ENCODE measurements around the gene UBA5. TPM values are rescaled to one million over a fixed set of nuclear protein-coding genes. Genes with fewer than 3 reads are reported as not detected.
A peak's percentile ranks its signal among the peaks of the same experiment; 100 is the strongest.

UBA5 gene
- total and polyA plus RNA-seq, 5 donors from 2014 or later = 20.7 to 34.4 (median 28.8) TPM

- Mint-ChIP-seq H3K9me3 (no peaks in the 10 kb centered on the region), H3K27ac (peak overlapping the region in 1 of 3 donors; percentile 46), H3K4me3 (no peak overlapping the region), H3K4me1 (peaks cover 0 to 15% (median 2%) of the 10 kb centered on the region in 4 donors), H3K27me3 (no peaks in the 10 kb centered on the region), H3K36me3 (peaks cover 32% of the 10 kb centered on the region)
- H3K27me3 ChIP-seq (ENCODE audit: control insufficient read depth, insufficient read depth, low read length) = no peaks in the 10 kb centered on the region
- H3K4me1 ChIP-seq (ENCODE audit: control insufficient read depth, insufficient read depth, low read length, poor library complexity, severe bottlenecking) = no peaks in the 10 kb centered on the region
- peaks cover 90% of the 10 kb centered on the region for H3K36me3 ChIP-seq (ENCODE audit: control insufficient read depth, insufficient read depth, low read length)
- no peak overlapping the region for H3K4me3 ChIP-seq (ENCODE audit: low read depth, low read length)
- ATAC-seq (ENCODE audit: low read depth in 2 of 2) (no peak), DNase-seq (no peak)
- H3K9me3 ChIP-seq (ENCODE audit: control insufficient read depth in 2 of 2, low read length in 2 of 2) = no peaks in the 10 kb centered on the region
- no peak overlapping the region for H3K27ac ChIP-seq (ENCODE audit: insufficient read depth, low read length, poor library complexity, severe bottlenecking)
Observed at GRCh38 chr3:132694991-132695390, 34.9 kb downstream of the UBA5 start.

DNA sequence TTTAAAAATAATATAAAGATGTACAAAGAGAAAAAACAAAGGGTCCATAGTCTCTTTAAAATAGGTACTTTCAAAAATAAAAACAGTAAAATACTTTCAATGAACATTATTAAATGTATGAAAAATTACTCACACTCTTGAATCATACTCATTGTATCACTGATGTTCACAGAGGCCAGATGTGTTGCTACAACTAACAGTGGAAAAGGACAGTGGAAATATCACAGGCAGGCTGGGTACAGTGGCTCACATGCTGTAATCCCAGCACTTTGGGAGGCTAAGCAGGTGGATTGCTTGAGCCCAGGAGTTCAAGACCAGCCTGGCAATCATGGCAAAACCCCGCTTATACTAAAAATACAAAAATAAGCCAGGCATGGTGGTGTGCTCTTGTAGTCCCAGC, 35.3 kb downstream of the UBA5 start:
- Mint-ChIP-seq H3K4me3 (no peak overlapping the region), H3K4me1 (peaks cover 0 to 15% (median 2%) of the 10 kb centered on the region in 4 donors), H3K27ac (peak overlapping the region in 1 of 3 donors; percentile 60), H3K27me3 (no peaks in the 10 kb centered on the region), H3K36me3 (peaks cover 34% of the 10 kb centered on the region), H3K9me3 (no peaks in the 10 kb centered on the region)
- DNase-seq (no peak), ATAC-seq (ENCODE audit: low read depth in 2 of 2) (no peak)
- Histone ChIP-seq H3K9me3 (ENCODE audit: control insufficient read depth in 2 of 2, low read length in 2 of 2) (no peaks in the 10 kb centered on the region), H3K4me3 (ENCODE audit: low read depth, low read length) (no peak overlapping the region), H3K4me1 (ENCODE audit: control insufficient read depth, insufficient read depth, low read length, poor library complexity, severe bottlenecking) (no peaks in the 10 kb centered on the region), H3K36me3 (ENCODE audit: control insufficient read depth, insufficient read depth, low read length) (peaks cover 90% of the 10 kb centered on the region), H3K27me3 (ENCODE audit: control insufficient read depth, insufficient read depth, low read length) (no peaks in the 10 kb centered on the region), H3K27ac (ENCODE audit: insufficient read depth, low read length, poor library complexity, severe bottlenecking) (no peak overlapping the region)

GRCh38 chr3:132703733-132704132, 43.6 kb downstream of the UBA5 start:
- Mint-ChIP-seq H3K36me3 (peaks cover 56% of the 10 kb centered on the region), H3K27me3 (no peaks in the 10 kb centered on the region), H3K4me1 (peaks cover 5 to 14% (median 9%) of the 10 kb centered on the region in 4 donors), H3K4me3 (no peak overlapping the region), H3K27ac (peak overlapping the region in 1 of 3 donors; percentile 23), H3K9me3 (peaks cover 0 to 1% (median 0%) of the 10 kb centered on the region in 7 donors)
- Histone ChIP-seq H3K9me3 (ENCODE audit: control insufficient read depth in 2 of 2, low read length in 2 of 2) (no peaks in the 10 kb centered on the region), H3K4me1 (ENCODE audit: control insufficient read depth, insufficient read depth, low read length, poor library complexity, severe bottlenecking) (no peaks in the 10 kb centered on the region), H3K36me3 (ENCODE audit: control insufficient read depth, insufficient read depth, low read length) (peaks cover 73% of the 10 kb centered on the region), H3K27me3 (ENCODE audit: control insufficient read depth, insufficient read depth, low read length) (no peaks in the 10 kb centered on the region), H3K4me3 (ENCODE audit: low read depth, low read length) (no peak overlapping the region), H3K27ac (ENCODE audit: insufficient read depth, low read length, poor library complexity, severe bottlenecking) (no peak overlapping the region)
- ATAC-seq (ENCODE audit: low read depth in 2 of 2) (no peak), DNase-seq (no peak)

DNA sequence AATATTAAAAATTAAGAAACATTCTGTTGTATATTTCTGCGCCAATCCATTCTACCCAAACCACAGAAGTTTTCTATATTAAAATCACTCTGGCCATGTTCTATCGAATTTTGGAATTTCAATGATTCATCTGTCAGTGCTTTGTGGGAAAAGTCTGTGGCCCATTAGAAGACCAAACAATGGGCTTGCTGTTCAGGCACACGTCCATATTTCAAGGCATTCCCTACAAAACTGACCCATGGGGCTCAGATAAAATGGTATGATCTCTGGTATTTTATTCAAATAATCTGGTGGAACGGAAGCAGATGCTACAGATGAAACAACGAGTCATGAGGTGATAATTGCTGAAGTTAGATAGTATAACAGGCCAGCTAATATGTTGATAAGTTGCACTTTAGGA, 49.6 kb downstream of the UBA5 start:
- Histone ChIP-seq H3K27ac (ENCODE audit: insufficient read depth, low read length, poor library complexity, severe bottlenecking) (no peak overlapping the region), H3K9me3 (ENCODE audit: control insufficient read depth in 2 of 2, low read length in 2 of 2) (no peaks in the 10 kb centered on the region), H3K4me1 (ENCODE audit: control insufficient read depth, insufficient read depth, low read length, poor library complexity, severe bottlenecking) (no peaks in the 10 kb centered on the region), H3K27me3 (ENCODE audit: control insufficient read depth, insufficient read depth, low read length) (no peaks in the 10 kb centered on the region), H3K4me3 (ENCODE audit: low read depth, low read length) (no peak overlapping the region), H3K36me3 (ENCODE audit: control insufficient read depth, insufficient read depth, low read length) (peaks cover 60% of the 10 kb centered on the region)
- Mint-ChIP-seq H3K4me3 (no peak overlapping the region), H3K4me1 (peaks cover 15 to 21% (median 18%) of the 10 kb centered on the region in 4 donors), H3K36me3 (peaks cover 43% of the 10 kb centered on the region), H3K27ac (peak overlapping the region in 1 of 3 donors; percentile 14), H3K9me3 (peaks cover 0 to 1% (median 0%) of the 10 kb centered on the region in 7 donors), H3K27me3 (no peaks in the 10 kb centered on the region)
- DNase-seq (no peak), ATAC-seq (ENCODE audit: low read depth in 2 of 2) (no peak)

GRCh38 chr3:132710311-132710710, 50.2 kb downstream of the UBA5 start:
- Histone ChIP-seq H3K4me1 (ENCODE audit: control insufficient read depth, insufficient read depth, low read length, poor library complexity, severe bottlenecking) (peaks cover 4% of the 10 kb centered on the region), H3K36me3 (ENCODE audit: control insufficient read depth, insufficient read depth, low read length) (peaks cover 59% of the 10 kb centered on the region), H3K27ac (ENCODE audit: insufficient read depth, low read length, poor library complexity, severe bottlenecking) (no peak overlapping the region), H3K4me3 (ENCODE audit: low read depth, low read length) (no peak overlapping the region), H3K27me3 (ENCODE audit: control insufficient read depth, insufficient read depth, low read length) (no peaks in the 10 kb centered on the region), H3K9me3 (ENCODE audit: control insufficient read depth in 2 of 2, low read length in 2 of 2) (no peaks in the 10 kb centered on the region)
- no peak for DNase-seq
- peak overlapping the region in 2 of 3 donors; percentile 10 to 14 for H3K27ac Mint-ChIP-seq
- peaks cover 15 to 23% (median 20%) of the 10 kb centered on the region in 4 donors for H3K4me1 Mint-ChIP-seq
- H3K4me3 Mint-ChIP-seq = no peak overlapping the region
- H3K9me3 Mint-ChIP-seq = peaks cover 0 to 1% (median 0%) of the 10 kb centered on the region in 7 donors
- no peak for ATAC-seq (ENCODE audit: low read depth in 2 of 2)
- peaks cover 38% of the 10 kb centered on the region for H3K36me3 Mint-ChIP-seq
- H3K27me3 Mint-ChIP-seq = no peaks in the 10 kb centered on the region

DNA sequence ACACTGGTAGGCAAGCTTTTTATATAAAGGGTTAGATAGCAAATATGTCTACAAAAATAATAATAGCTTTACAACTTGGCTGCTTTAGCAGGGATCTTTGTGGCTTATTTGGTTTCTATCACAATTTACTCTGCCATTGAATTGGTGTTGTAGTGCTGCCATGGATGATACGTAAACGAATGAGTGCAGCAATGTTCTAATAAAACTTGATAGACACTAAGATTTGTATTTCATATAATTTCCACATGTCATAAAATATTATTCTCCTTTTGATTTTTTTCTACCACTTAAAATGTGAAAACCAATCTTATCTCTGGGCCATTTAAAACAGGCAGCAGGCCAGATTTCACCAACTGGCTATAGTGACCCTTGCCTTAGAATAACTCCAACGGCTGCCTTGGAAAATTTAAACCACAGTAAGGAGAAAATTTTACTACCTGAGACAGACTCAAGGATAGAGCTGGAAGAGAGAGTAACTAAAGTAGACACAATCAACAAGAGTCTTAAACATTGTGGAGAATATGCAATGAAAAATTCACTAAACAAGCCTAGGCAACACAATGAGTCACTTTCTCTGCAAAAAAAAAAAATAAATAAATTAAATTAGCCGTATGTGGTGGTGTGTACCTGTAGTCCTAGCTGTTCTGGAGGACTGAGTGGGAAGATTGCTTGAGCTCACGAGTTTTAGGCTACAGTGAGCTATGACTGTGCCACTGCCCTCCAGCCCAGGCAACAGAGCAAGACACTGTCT, 54.0 kb downstream of the UBA5 start:
- Mint-ChIP-seq H3K4me3 (no peak overlapping the region), H3K4me1 (peaks cover 22 to 39% (median 29%) of the 10 kb centered on the region in 4 donors), H3K36me3 (peaks cover 29% of the 10 kb centered on the region), H3K27ac (no peak overlapping the region), H3K27me3 (no peaks in the 10 kb centered on the region), H3K9me3 (no peaks in the 10 kb centered on the region)
- Histone ChIP-seq H3K9me3 (ENCODE audit: control insufficient read depth in 2 of 2, low read length in 2 of 2) (no peaks in the 10 kb centered on the region), H3K36me3 (ENCODE audit: control insufficient read depth, insufficient read depth, low read length) (peaks cover 71% of the 10 kb centered on the region), H3K4me1 (ENCODE audit: control insufficient read depth, insufficient read depth, low read length, poor library complexity, severe bottlenecking) (peaks cover 9% of the 10 kb centered on the region), H3K27me3 (ENCODE audit: control insufficient read depth, insufficient read depth, low read length) (no peaks in the 10 kb centered on the region), H3K4me3 (ENCODE audit: low read depth, low read length) (no peak overlapping the region), H3K27ac (ENCODE audit: insufficient read depth, low read length, poor library complexity, severe bottlenecking) (no peak overlapping the region)
- no peak for ATAC-seq (ENCODE audit: low read depth in 2 of 2)
- no peak for DNase-seq

- H3K4me1 Mint-ChIP-seq = peaks cover 35 to 60% (median 46%) of the 10 kb centered on the region in 4 donors
- peak overlapping the region in 1 of 3 donors; percentile 51 for H3K27ac Mint-ChIP-seq
- H3K4me1 ChIP-seq (ENCODE audit: control insufficient read depth, insufficient read depth, low read length, poor library complexity, severe bottlenecking) = peaks cover 26% of the 10 kb centered on the region
- H3K27ac ChIP-seq (ENCODE audit: insufficient read depth, low read length, poor library complexity, severe bottlenecking) = no peak overlapping the region
- no peaks in the 10 kb centered on the region for H3K9me3 Mint-ChIP-seq
- H3K27me3 ChIP-seq (ENCODE audit: control insufficient read depth, insufficient read depth, low read length) = no peaks in the 10 kb centered on the region
- H3K4me3 Mint-ChIP-seq = no peak overlapping the region
- ATAC-seq (ENCODE audit: low read depth in 2 of 2) (no peak), DNase-seq (no peak)
- H3K27me3 Mint-ChIP-seq = no peaks in the 10 kb centered on the region
- H3K36me3 Mint-ChIP-seq = peaks cover 19% of the 10 kb centered on the region
- no peak overlapping the region for H3K4me3 ChIP-seq (ENCODE audit: low read depth, low read length)
- no peaks in the 10 kb centered on the region for H3K9me3 ChIP-seq (ENCODE audit: control insufficient read depth in 2 of 2, low read length in 2 of 2)
- peaks cover 53% of the 10 kb centered on the region for H3K36me3 ChIP-seq (ENCODE audit: control insufficient read depth, insufficient read depth, low read length)
Observed at GRCh38 chr3:132716372-132716771, 56.2 kb downstream of the UBA5 start.

GRCh38 chr3:132720228-132720627, 60.1 kb downstream of the UBA5 start:
- ATAC-seq (ENCODE audit: low read depth in 2 of 2) (no peak), DNase-seq (no peak)
- peaks cover 24 to 61% (median 50%) of the 10 kb centered on the region in 4 donors for H3K4me1 Mint-ChIP-seq
- H3K36me3 ChIP-seq (ENCODE audit: control insufficient read depth, insufficient read depth, low read length) = peaks cover 31% of the 10 kb centered on the region
- no peaks in the 10 kb centered on the region for H3K27me3 ChIP-seq (ENCODE audit: control insufficient read depth, insufficient read depth, low read length)
- H3K4me3 ChIP-seq (ENCODE audit: low read depth, low read length) = peak overlapping the region; percentile 55
- H3K27me3 Mint-ChIP-seq = no peaks in the 10 kb centered on the region
- peak overlapping the region in 2 of 3 donors; percentile 48 to 88 for H3K27ac Mint-ChIP-seq
- H3K4me3 Mint-ChIP-seq = peak overlapping the region; percentile 92 to 99 (median 96)
- no peaks in the 10 kb centered on the region for H3K9me3 Mint-ChIP-seq
- H3K27ac ChIP-seq (ENCODE audit: insufficient read depth, low read length, poor library complexity, severe bottlenecking) = no peak overlapping the region
- H3K9me3 ChIP-seq (ENCODE audit: control insufficient read depth in 2 of 2, low read length in 2 of 2) = no peaks in the 10 kb centered on the region
- H3K4me1 ChIP-seq (ENCODE audit: control insufficient read depth, insufficient read depth, low read length, poor library complexity, severe bottlenecking) = peaks cover 33% of the 10 kb centered on the region
- peaks cover 14% of the 10 kb centered on the region for H3K36me3 Mint-ChIP-seq
